NB4 (cell line): ENCODE results near the gene TTLL6.

Experiments
- CTCF ChIP-seq: IDR thresholded peaks from one replicate; pipeline ENCODE4 v1.5.1; 2012; ENCODE audit warnings: low read depth, low read length
- MAX ChIP-seq: IDR thresholded peaks from 2 replicates; pipeline ENCODE4 v1.6.1; 2011; ENCODE audit warnings: low read depth, low read length
- POLR2A ChIP-seq: IDR thresholded peaks from 2 replicates; pipeline ENCODE4 v1.6.1; 2011; ENCODE audit warnings: mild to moderate bottlenecking; ENCODE audit not compliant: insufficient read length; ENCODE audit errors: extremely low read depth

- no peak for TF ChIP-seq CTCF
- TF ChIP-seq MAX, result no peak
- no peak for TF ChIP-seq POLR2A
Observed at GRCh38 chr17:48722915-48723422, 94.1 kb downstream of the TTLL6 start, which contains the start of gene PRAC2.
